Activated CD4-positive, CD25-positive, alpha-beta regulatory T cell treated with anti-CD3 and anti-CD28 coated beads, Interleukin-2, amount 50 U/mL, for 72 hours (primary cell): ENCODE measurements around the gene LOXL1.
A peak's percentile ranks its signal among the peaks of the same experiment; 100 is the strongest.

ENCODE experiments used
- DNase-seq: peaks from one replicate; pipeline ENCODE4 v3.0.0; 2021

LOXL1 gene

GRCh38 chr15:73926219-73927002 lies at the start of gene LOXL1:
Gene LOXL1, plus strand, starts transcription at chr15:73926462. Its CDS starts 322 bp downstream, at chr15:73926784.
- DNase-seq, result no peak

GRCh38 chr15:73879426-73879825 lies 46.8 kb upstream of the LOXL1 start:
- DNase-seq, result no peak

- DNase-seq, result peak; percentile 8
These were observed 44.5 kb upstream of the LOXL1 start for GRCh38 chr15:73881579-73882320.

GRCh38 chr15:73882761-73883419 lies 43.4 kb upstream of the LOXL1 start:
- DNase-seq, result peak; percentile 19

GRCh38 chr15:73884159-73884558 lies 42.1 kb upstream of the LOXL1 start:
- DNase-seq, result peak; percentile 14

- peak; percentile 9 for DNase-seq
These were observed 40.1 kb upstream of the LOXL1 start for GRCh38 chr15:73885954-73886700.

- peak; percentile 11 for DNase-seq
These were observed 39.4 kb upstream of the LOXL1 start for GRCh38 chr15:73886717-73887345.

GRCh38 chr15:73887481-73887880 lies 38.8 kb upstream of the LOXL1 start:
- DNase-seq, result peak; percentile 23

- DNase-seq, result peak; percentile 3
These were observed 37.8 kb upstream of the LOXL1 start for GRCh38 chr15:73888224-73889041.

GRCh38 chr15:73889053-73889761 lies 37.1 kb upstream of the LOXL1 start:
- DNase-seq, result no peak

- DNase-seq, result no peak
These were observed 36.5 kb upstream of the LOXL1 start for GRCh38 chr15:73889762-73890124.

GRCh38 chr15:73891328-73892315 lies 34.6 kb upstream of the LOXL1 start:
- no peak for DNase-seq

GRCh38 chr15:73892446-73893226 lies 33.6 kb upstream of the LOXL1 start:
- no peak for DNase-seq

- no peak for DNase-seq
These were observed 32.0 kb upstream of the LOXL1 start for GRCh38 chr15:73894133-73894814.

GRCh38 chr15:73897441-73898261 lies 28.6 kb upstream of the LOXL1 start:
- peak; percentile 66 for DNase-seq

- DNase-seq, result no peak
These were observed 26.8 kb upstream of the LOXL1 start for GRCh38 chr15:73899197-73900094.
